Activated effector memory CD4-positive, alpha-beta T cell treated with anti-CD3 and anti-CD28 coated beads, Interleukin-2, amount 50 U/mL, for 16 hours (primary cell): ENCODE data around the gene GRIK1.

Experiments
- DNase-seq: peaks from one replicate; pipeline ENCODE4 v3.0.0-alpha.2; 2020

The GRIK1 gene

GRCh38 chr21:29826386-29826785, 113.4 kb downstream of the GRIK1 start:
- DNase-seq: no peak

GRCh38 chr21:29825936-29826335, 113.9 kb downstream of the GRIK1 start:
- no peak for DNase-seq

GRCh38 chr21:29825345-29825744, 114.5 kb downstream of the GRIK1 start:
- no peak for DNase-seq

GRCh38 chr21:29822064-29822463, 117.7 kb downstream of the GRIK1 start:
- DNase-seq: no peak

DNA sequence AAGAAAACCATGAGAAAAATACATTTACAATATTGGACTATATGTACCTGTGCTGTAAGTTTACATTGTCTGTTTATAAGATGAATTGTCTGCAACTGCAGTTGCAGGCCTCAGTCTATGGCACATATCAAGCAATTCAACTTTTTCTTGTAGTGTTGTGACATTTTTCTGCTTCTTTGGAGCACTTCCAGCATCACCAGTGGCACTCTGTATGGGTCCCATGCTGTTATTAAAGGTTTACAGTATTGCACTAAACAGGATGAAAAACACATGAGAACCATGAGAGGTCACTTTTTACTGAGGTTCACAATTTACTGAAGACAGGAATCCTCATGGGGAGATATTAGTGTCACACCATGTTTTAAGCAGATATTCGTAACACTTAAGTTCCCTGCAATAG, 118.6 kb downstream of the GRIK1 start:
- no peak for DNase-seq

GRCh38 chr21:29819675-29820326, 120.0 kb downstream of the GRIK1 start:
- DNase-seq: no peak

DNA sequence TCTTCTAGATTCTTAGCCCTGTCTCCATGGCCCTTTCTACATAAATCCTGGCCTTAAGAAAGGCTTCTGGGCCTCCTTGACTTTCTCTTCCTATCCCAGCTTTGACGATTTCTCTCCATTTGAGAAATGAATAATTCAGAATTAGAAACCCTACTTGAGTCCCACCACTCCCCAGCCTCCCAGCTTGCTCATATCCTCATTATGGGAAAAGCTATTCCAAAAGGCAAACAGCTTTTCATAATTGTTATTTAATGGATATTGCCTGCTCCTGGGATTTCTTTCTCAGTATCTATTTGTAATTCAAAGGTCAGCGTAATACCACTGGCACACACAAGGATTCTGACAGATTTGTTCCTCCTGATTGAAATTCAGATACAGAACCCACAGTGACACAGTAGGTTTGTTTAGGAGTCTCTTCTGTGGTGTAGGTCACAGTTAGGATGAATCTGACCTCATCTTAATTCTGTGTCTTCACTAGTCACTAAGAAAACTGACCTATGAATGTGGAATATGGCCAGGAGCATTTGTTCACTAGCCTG, 121.3 kb downstream of the GRIK1 start:
- no peak for DNase-seq

DNA sequence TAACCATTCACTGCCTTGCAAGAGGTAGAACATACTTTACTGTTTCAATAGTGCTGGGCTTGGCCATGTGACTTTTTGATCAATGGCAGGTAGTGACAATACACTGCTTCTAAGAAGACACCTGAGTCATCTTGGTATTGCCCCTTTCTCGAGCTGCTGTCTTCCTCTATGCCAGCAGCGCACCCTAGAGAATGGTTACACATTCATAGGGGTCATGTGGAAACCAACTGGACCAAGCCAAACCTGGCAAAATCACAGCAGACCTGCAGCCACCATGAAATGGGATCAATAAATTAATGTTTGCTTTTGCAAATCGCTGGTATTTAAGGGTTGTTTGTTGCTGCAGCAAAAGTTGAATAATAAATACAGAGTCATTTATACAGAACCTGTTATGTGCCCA, 122.3 kb downstream of the GRIK1 start:
- no peak for DNase-seq

DNA sequence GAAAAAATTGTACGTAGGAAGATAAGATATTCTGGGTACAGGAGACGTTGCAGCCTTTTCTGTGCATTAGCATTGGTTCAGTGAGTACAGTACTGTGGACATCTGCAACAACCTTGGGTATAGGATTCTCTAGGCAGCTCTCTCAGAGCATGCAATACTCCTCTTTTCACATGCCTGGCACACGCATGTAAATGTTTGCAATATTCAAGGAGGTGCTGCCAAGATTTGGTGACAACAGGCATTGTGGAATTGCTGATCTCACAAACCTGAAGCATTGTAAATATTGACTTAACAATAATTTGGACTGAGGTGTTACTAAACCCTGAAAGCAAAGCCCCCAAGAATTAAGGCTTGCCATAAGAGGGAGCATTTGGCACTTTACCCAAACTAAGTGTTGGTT, 126.8 kb downstream of the GRIK1 start:
- DNase-seq: no peak

GRCh38 chr21:29810871-29811270, 128.9 kb downstream of the GRIK1 start:
- no peak for DNase-seq

- DNase-seq: no peak
These were observed 131.6 kb downstream of the GRIK1 start for GRCh38 chr21:29808153-29808552.

GRCh38 chr21:29805105-29805504, 134.7 kb downstream of the GRIK1 start:
- DNase-seq: no peak

- DNase-seq: no peak
These were observed 136.6 kb downstream of the GRIK1 start for GRCh38 chr21:29803191-29803590.

- DNase-seq: no peak
These were observed 138.7 kb downstream of the GRIK1 start for GRCh38 chr21:29801122-29801521.

DNA sequence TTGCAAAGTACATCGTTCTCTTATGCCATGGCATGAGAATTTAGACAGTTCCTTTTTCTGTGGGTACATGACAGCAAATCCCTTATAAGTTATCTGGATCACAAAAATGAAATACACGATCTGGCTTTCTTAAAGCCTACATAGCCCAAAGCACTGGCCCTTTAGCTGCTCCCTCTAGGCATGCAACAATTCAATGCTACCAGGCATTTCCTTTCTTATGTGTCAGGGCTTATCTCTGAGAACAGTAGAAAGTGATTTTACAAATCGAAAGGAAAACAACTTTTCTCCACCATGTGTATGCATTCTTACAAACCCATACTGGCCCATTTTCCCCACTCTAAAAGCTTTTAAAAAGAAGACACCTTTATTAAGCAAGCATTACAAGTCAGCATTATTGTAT, 139.7 kb downstream of the GRIK1 start:
- DNase-seq: no peak

DNA sequence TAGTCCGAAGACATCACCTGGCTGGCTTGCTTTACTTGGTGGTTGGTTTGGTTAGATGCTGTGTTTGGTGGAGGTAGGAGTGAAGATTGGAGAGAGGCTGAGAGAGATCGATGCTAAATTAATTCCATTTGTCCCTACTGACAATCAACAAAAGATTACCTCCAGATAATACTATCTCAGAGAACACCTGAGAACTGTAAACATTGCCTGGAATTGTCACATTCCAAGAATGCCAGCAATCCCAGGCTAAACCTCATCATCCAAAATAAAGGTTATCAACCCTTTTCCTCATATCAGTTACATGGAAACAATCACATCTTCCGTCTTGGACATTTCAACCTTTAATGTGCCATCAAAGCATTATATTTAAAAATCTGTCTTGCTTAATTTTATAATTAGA, 141.0 kb downstream of the GRIK1 start:
- DNase-seq: no peak

DNA sequence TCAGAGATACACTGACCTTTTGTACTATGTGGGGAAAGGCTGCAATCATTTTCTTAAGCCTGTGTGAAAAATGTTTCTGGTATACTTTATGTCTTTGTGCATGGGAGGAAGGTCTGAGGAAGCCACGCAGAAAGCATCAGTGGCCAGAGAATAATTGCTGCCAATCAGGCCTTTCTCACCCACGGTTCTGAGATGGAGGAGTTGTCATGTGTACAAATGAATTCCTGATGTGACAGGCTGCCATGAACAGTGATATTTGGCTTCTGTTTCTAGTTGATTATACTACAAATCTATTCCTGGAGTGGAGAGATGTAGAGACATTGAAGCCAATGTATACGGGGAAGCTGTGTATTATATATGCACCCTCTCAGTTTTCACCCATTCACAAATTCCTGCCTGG, 142.6 kb downstream of the GRIK1 start:
- DNase-seq: no peak

GRCh38 chr21:29793712-29794111, 146.1 kb downstream of the GRIK1 start:
- DNase-seq: no peak

DNA sequence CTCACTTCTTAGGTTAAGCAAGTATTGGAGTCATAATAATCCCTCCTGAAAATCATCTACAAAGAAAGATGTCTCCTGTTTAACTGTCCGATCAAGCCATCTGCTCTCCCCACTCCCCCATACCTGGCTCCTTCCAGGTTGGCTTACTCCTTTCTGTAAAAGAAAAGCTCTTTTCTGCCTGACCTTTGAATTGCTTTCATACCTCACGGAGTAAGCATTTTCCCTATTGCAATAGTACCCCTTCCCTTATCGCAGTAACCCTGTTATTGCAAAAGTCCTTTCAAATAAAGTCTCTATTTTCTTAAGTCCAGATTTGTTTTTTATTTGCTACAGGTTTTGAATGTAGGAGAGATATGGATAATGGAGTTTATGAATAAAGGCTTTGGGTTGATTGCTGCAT, 150.4 kb downstream of the GRIK1 start:
- no peak for DNase-seq

DNA sequence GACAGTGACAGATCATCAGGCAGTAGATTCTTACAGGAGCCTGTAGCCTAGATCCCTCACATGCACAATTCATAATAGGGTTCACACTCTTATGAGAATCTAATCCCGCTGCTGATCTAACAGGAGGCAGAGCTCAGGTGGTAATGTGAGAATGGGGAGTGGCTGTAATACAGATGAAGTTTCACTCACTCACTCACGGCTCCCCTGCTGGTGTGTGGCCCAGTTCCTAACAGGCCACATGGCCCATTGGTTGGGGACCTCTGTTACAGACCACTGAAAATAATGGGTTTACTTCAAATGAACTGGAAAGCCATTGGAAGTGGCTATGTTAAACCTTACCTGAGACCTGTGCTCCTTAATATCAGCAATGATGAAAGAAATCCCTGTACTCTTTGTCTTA, 151.0 kb downstream of the GRIK1 start:
- DNase-seq: no peak

- no peak for DNase-seq
These were observed 152.4 kb downstream of the GRIK1 start for GRCh38 chr21:29787361-29787909.

- no peak for DNase-seq
These were observed 153.1 kb downstream of the GRIK1 start for GRCh38 chr21:29786496-29787360.

- DNase-seq: no peak
These were observed 162.6 kb downstream of the GRIK1 start for GRCh38 chr21:29777160-29777559.

GRCh38 chr21:29775462-29775861, 164.3 kb downstream of the GRIK1 start:
- DNase-seq: no peak
